WTC11 (cell line): Measurements from ENCODE around the gene SIPA1L3.

ENCODE experiments used
- ATF2 ChIP-seq: sonication (generic); formaldehyde crosslinking; IDR thresholded peaks from 2 replicates; pipeline ENCODE4 v1.8.1; 2022; ENCODE audit warnings: low read depth, missing genetic modification reagents, borderline replicate concordance
- CTCF ChIP-seq: fragments of 200-600 bp; IDR thresholded peaks from 2 replicates; pipeline ENCODE4 v1.8.0; 2022; ENCODE audit warnings: antibody characterized with exemption
- ELF4 ChIP-seq: sonication (generic); formaldehyde crosslinking; IDR thresholded peaks from 2 replicates; pipeline ENCODE4 v1.8.1; 2022; ENCODE audit warnings: low read depth, mild to moderate bottlenecking, moderate library complexity, missing genetic modification reagents
- KAT7 ChIP-seq: sonication (generic); formaldehyde crosslinking; IDR thresholded peaks from 2 replicates; pipeline ENCODE4 v1.8.1; 2023; ENCODE audit warnings: missing genetic modification reagents, mild to moderate bottlenecking, borderline replicate concordance
- PRRX2 ChIP-seq: fragments of 250-450 bp; sonication (Bioruptor Pico); IDR thresholded peaks from 2 replicates; pipeline ENCODE4 v1.8.0; 2021; ENCODE audit warnings: mild to moderate bottlenecking
- SMAD3 ChIP-seq: sonication (generic); formaldehyde crosslinking; IDR thresholded peaks from 2 replicates; pipeline ENCODE4 v1.8.0; 2022; ENCODE audit warnings: missing genetic modification reagents, mild to moderate bottlenecking, borderline replicate concordance
- SP1 ChIP-seq: sonication (generic); formaldehyde crosslinking; conservative IDR thresholded peaks from 2 replicates; pipeline ENCODE4 v1.8.1; 2022; ENCODE audit warnings: missing genetic modification reagents
- TF ChIP-seq, protein P1 (sequence below): sonication (generic); formaldehyde crosslinking; IDR thresholded peaks from 2 replicates; pipeline ENCODE4 v1.8.1; 2022; ENCODE audit warnings: mild to moderate bottlenecking, missing genetic modification reagents, moderate library complexity, borderline replicate concordance
- TF ChIP-seq, protein P2 (sequence below): fragments of 250-450 bp; sonication (Bioruptor Pico); IDR thresholded peaks from 2 replicates; pipeline ENCODE4 v2.1.2; 2022; ENCODE audit warnings: mild to moderate bottlenecking, moderate library complexity

DNA sequence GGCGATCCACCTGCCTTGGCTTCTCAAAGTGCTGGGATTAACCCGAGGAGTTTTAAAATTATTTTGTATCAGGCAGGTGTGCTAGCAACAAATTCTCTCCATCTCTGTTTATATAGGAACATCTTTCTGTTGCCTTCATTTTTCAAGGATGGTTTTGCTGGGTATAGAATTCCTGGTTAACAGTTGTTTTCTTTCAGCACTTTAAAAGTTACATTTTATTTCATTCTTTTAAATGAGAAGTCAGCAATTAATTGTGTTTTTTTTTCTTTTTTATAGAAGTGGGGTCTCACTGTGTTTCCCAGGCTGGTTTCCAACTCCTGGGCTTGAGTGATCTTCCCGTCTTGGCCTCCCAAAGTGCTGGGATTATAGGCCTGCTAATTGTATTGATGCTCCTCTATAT lies 273.1 kb downstream of the SIPA1L3 start:
- TF ChIP-seq KAT7 (CRISPR knock-in tag) (no peak), ATF2 (CRISPR knock-in tag) (no peak), CTCF (no peak), SMAD3 (CRISPR knock-in tag) (no peak), SP1 (CRISPR knock-in tag) (no peak), ELF4 (CRISPR knock-in tag) (no peak), PRRX2 (CRISPR knock-in tag) (no peak)
- TF ChIP-seq, protein P1, sequence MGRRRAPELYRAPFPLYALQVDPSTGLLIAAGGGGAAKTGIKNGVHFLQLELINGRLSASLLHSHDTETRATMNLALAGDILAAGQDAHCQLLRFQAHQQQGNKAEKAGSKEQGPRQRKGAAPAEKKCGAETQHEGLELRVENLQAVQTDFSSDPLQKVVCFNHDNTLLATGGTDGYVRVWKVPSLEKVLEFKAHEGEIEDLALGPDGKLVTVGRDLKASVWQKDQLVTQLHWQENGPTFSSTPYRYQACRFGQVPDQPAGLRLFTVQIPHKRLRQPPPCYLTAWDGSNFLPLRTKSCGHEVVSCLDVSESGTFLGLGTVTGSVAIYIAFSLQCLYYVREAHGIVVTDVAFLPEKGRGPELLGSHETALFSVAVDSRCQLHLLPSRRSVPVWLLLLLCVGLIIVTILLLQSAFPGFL (CRISPR knock-in tag), result no peak
- TF ChIP-seq, protein P2, sequence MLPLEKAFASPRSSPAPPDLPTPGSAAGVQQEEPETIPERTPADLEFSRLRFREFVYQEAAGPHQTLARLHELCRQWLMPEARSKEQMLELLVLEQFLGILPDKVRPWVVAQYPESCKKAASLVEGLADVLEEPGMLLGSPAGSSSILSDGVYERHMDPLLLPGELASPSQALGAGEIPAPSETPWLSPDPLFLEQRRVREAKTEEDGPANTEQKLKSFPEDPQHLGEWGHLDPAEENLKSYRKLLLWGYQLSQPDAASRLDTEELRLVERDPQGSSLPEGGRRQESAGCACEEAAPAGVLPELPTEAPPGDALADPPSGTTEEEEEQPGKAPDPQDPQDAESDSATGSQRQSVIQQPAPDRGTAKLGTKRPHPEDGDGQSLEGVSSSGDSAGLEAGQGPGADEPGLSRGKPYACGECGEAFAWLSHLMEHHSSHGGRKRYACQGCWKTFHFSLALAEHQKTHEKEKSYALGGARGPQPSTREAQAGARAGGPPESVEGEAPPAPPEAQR (CRISPR knock-in tag), result no peak
